Measurements from ENCODE around the gene ZCWPW2.

DNA sequence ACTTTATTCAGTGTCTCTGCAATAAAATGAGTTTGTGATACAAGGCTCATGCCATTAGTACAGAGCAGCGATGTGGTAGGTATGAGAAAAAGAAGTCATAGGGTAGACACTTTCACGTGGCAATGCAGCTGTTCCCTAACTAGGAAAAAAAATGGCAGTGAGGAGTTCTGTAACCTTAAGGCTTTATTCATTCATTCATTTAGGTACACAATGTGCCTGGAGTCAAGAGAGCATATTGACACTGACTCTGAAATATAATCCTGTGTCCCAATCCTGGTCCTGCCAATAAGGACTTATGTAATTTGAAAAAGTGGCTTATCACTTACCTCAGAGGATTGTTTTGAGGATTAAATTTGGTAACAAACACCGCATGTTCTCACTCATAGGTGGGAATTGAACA is 173.1 kb downstream of the ZCWPW2 start:
- no peak for TF ChIP-seq POLR2A (IDR thresholded peaks at IDR 0.05)
- TF ChIP-seq, protein P1, sequence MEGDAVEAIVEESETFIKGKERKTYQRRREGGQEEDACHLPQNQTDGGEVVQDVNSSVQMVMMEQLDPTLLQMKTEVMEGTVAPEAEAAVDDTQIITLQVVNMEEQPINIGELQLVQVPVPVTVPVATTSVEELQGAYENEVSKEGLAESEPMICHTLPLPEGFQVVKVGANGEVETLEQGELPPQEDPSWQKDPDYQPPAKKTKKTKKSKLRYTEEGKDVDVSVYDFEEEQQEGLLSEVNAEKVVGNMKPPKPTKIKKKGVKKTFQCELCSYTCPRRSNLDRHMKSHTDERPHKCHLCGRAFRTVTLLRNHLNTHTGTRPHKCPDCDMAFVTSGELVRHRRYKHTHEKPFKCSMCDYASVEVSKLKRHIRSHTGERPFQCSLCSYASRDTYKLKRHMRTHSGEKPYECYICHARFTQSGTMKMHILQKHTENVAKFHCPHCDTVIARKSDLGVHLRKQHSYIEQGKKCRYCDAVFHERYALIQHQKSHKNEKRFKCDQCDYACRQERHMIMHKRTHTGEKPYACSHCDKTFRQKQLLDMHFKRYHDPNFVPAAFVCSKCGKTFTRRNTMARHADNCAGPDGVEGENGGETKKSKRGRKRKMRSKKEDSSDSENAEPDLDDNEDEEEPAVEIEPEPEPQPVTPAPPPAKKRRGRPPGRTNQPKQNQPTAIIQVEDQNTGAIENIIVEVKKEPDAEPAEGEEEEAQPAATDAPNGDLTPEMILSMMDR (IDR thresholded peaks at IDR 0.05), result no peak
